PFSK-1 (cell line): ENCODE data around the gene PKM.

Source experiments
- FOXP2 ChIP-seq: optimal IDR thresholded peaks from 2 replicates; pipeline ENCODE3; 2011; ENCODE audit warnings: borderline replicate concordance, control low read depth, inconsistent platforms; ENCODE audit not compliant: insufficient read depth; ENCODE audit errors: extremely low read length, extremely low read depth
- POLR2AphosphoS5 ChIP-seq: IDR thresholded peaks from 2 replicates; pipeline ENCODE4 v1.6.1; 2012; ENCODE audit warnings: low read depth, mild to moderate bottlenecking, control low read depth, low read length, moderate library complexity
- SIN3A ChIP-seq: IDR thresholded peaks from 2 replicates; pipeline ENCODE4 v1.6.1; 2012; ENCODE audit warnings: mild to moderate bottlenecking, low read length, moderate library complexity, borderline replicate concordance; ENCODE audit not compliant: insufficient read depth
- TAF1 ChIP-seq: IDR thresholded peaks from 2 replicates; pipeline ENCODE4 v1.6.1; 2012; ENCODE audit warnings: low read length, control low read depth, borderline replicate concordance; ENCODE audit not compliant: insufficient read depth
- TF ChIP-seq, protein P1 (sequence below), 2 experiments: IDR thresholded peaks; 2 replicates each; pipeline versions ENCODE4 v1.6.1 to v1.8.0; 2011 to 2012; ENCODE audit warnings: low read depth in 2 of 2, low read length in 2 of 2, control low read depth in 1 of 2, inconsistent platforms in 1 of 2, mild to moderate bottlenecking in 1 of 2, moderate library complexity in 1 of 2; ENCODE audit not compliant: insufficient read depth in 1 of 2

The PKM gene

DNA sequence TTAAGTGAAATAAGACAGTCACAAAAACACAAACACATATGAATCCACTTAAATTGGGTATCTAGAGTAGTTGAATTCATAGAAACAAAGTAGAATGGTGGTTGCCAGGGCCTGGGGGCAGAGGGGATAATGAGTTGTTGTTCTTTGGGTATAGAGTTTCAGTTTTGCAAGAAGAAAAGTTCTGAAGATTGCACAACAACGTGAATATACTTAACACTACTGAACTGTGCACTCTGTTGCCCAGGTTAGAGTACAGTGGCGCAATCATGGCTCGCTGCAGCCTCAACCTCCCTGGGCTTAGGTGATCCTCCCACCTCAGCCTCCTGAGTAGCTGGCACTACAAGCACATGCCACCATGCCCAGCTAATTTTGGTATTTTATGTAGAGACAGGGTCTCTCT lies 48.3 kb downstream of the PKM start:
- TF ChIP-seq SIN3A (no peak), FOXP2 (no peak), POLR2AphosphoS5 (no peak), TAF1 (no peak)
- TF ChIP-seq, protein P1, sequence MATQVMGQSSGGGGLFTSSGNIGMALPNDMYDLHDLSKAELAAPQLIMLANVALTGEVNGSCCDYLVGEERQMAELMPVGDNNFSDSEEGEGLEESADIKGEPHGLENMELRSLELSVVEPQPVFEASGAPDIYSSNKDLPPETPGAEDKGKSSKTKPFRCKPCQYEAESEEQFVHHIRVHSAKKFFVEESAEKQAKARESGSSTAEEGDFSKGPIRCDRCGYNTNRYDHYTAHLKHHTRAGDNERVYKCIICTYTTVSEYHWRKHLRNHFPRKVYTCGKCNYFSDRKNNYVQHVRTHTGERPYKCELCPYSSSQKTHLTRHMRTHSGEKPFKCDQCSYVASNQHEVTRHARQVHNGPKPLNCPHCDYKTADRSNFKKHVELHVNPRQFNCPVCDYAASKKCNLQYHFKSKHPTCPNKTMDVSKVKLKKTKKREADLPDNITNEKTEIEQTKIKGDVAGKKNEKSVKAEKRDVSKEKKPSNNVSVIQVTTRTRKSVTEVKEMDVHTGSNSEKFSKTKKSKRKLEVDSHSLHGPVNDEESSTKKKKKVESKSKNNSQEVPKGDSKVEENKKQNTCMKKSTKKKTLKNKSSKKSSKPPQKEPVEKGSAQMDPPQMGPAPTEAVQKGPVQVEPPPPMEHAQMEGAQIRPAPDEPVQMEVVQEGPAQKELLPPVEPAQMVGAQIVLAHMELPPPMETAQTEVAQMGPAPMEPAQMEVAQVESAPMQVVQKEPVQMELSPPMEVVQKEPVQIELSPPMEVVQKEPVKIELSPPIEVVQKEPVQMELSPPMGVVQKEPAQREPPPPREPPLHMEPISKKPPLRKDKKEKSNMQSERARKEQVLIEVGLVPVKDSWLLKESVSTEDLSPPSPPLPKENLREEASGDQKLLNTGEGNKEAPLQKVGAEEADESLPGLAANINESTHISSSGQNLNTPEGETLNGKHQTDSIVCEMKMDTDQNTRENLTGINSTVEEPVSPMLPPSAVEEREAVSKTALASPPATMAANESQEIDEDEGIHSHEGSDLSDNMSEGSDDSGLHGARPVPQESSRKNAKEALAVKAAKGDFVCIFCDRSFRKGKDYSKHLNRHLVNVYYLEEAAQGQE (IDR thresholded peaks at IDR 0.05; ENCODE audit: insufficient read depth in 1 of 2, low read depth in 2 of 2, low read length in 2 of 2), result no peak

DNA sequence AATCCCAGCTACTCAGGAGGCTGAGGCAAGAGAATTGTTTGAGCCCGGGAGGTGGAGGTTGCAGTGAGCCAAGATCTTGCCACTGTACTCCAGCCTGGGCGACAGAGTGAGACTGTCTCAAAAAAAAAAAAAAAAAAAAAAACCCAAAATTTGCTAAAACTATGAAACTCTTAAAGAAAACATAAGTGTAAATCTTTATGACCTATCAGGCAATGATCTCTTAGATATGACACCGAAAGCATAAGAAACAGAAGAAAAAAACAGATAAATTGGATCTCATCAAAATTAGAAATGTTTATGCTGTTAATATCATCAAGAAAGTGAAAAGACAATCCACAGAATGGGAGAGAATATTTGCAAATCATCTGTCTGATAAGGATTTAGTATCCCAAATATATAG lies 48.7 kb downstream of the PKM start:
- TF ChIP-seq FOXP2 (no peak), SIN3A (no peak), POLR2AphosphoS5 (no peak), TAF1 (no peak)
- TF ChIP-seq, protein P1 (IDR thresholded peaks at IDR 0.05; ENCODE audit: insufficient read depth in 1 of 2, low read depth in 2 of 2, low read length in 2 of 2), result no peak

DNA sequence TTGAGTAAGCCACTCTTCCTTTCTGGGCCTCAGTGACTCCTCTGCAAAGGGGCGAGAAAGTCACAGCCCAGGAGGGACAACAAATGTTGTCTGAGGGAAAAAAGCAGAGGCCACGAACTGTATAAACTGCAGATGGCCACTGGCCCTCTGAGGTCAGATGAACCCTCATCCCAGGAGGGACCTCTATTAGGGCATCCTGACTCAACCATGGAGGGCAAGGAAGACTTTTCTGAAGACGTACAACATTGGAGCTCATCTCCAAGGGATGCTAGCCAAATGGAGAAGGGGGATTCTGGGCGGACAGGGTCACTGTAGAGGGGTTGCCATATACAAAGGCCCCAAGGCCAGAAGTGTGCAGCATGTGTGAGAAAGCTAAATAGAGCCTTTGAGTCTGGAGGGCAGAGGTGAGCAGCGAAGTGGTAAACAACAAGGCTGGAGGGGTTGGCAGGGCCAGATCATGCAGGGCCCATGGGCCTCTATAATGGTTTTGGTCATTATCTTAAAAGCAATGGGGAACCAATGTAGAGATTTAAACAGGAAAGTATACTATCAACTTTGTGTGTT lies 50.1 kb downstream of the PKM start:
- no peak for TF ChIP-seq FOXP2
- TF ChIP-seq SIN3A, result no peak
- TF ChIP-seq TAF1, result no peak
- TF ChIP-seq POLR2AphosphoS5, result no peak
- TF ChIP-seq, protein P1 (IDR thresholded peaks at IDR 0.05; ENCODE audit: insufficient read depth in 1 of 2, low read depth in 2 of 2, low read length in 2 of 2), result no peak

DNA sequence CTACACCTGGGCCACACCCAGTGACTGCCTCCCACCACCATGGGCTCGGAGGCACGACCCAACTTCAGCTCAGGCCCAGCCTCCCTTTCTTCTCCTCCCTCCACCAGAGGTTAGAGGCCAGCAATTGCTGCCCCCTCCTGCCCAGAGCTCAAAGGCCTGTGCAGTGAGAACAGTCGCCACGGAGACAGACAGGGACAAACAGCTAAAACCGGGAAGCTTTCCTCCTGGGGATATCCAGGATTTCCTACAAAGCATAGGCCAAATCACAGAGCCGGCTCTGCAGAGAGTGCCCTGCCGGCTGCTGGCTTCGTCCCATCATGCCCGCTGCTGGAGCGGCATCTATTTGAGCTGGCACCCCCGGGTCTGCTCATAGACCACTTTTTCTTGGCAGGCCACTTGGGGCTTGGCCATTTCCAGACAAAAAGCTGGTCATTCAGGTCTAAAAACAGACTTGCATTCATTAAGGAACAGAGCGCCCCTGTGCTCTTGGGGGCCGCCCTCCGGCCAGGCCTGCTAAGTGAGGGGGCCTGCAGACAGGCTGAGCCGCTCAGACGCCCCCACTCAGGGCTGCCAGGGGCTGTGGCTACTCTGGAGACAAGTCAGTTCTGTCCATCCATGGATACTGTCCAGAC lies 50.9 kb downstream of the PKM start:
- TF ChIP-seq, protein P1 (IDR thresholded peaks at IDR 0.05; ENCODE audit: insufficient read depth in 1 of 2, low read depth in 2 of 2, low read length in 2 of 2), result no peak
- TF ChIP-seq TAF1 (no peak), SIN3A (no peak), POLR2AphosphoS5 (no peak), FOXP2 (no peak)
